Measurements from ENCODE around the gene CTNNB1.

The CTNNB1 gene

DNA sequence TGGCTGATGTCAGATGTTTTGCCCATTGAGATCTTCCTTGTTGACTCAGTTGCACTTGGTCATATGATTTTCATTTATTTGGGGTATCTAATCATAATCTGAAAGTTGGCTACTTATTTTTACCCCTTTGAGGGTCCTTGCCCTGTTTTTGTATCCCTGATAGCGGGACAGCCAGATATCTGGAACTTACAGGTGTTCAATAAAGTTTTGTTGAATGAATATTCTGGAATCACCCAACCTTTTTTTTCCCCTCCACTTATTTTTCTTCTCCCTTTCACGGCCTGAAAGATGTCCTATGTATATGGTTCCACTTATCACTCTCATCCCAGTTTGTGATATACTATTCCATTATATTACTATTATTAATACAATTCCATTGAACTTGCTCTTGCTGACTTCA lies 12.8 kb downstream of the CTNNB1 start:
- no peaks in the 10 kb centered on the region for H3K27me3 ChIP-seq (ENCODE audit: control insufficient read depth, low read length)
- peaks cover 100% of the 10 kb centered on the region for H3K79me2 ChIP-seq (ENCODE audit: control insufficient read depth, low read length)
- no peaks in the 10 kb centered on the region for H3F3A ChIP-seq (ENCODE audit: control insufficient read depth, insufficient read depth)
- H4K20me1 ChIP-seq (ENCODE audit: control insufficient read depth, insufficient read depth, low read depth, low read length): peaks cover 66% of the 10 kb centered on the region
- H3K4me2 ChIP-seq (ENCODE audit: low read length): no peak overlapping the region
- no peak for TF ChIP-seq EZH2phosphoT487 (IDR thresholded peaks at IDR 0.05; ENCODE audit: borderline replicate concordance, low read length)
- TF ChIP-seq, protein P1, sequence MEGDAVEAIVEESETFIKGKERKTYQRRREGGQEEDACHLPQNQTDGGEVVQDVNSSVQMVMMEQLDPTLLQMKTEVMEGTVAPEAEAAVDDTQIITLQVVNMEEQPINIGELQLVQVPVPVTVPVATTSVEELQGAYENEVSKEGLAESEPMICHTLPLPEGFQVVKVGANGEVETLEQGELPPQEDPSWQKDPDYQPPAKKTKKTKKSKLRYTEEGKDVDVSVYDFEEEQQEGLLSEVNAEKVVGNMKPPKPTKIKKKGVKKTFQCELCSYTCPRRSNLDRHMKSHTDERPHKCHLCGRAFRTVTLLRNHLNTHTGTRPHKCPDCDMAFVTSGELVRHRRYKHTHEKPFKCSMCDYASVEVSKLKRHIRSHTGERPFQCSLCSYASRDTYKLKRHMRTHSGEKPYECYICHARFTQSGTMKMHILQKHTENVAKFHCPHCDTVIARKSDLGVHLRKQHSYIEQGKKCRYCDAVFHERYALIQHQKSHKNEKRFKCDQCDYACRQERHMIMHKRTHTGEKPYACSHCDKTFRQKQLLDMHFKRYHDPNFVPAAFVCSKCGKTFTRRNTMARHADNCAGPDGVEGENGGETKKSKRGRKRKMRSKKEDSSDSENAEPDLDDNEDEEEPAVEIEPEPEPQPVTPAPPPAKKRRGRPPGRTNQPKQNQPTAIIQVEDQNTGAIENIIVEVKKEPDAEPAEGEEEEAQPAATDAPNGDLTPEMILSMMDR (IDR thresholded peaks at IDR 0.05; ENCODE audit: low read depth, low read length, poor library complexity, severe bottlenecking): no peak
- H3K27ac ChIP-seq (ENCODE audit: low read depth, low read length): no peak overlapping the region
- no peaks in the 10 kb centered on the region for H3K9me3 ChIP-seq (ENCODE audit: control insufficient read depth, insufficient read depth, low read length)
- H3K9me2 ChIP-seq (replicated peaks; ENCODE audit: control insufficient read depth, low read length): no peaks in the 10 kb centered on the region
- H3K36me3 ChIP-seq (ENCODE audit: control insufficient read depth, low read length): peaks cover 25% of the 10 kb centered on the region
- peaks cover 5% of the 10 kb centered on the region; the same call in 1 of the 2 replicates for H3K4me1 ChIP-seq (ENCODE audit: control insufficient read depth, low read length)
- H3K4me3 ChIP-seq (ENCODE audit: low read length): no peak overlapping the region

DNA sequence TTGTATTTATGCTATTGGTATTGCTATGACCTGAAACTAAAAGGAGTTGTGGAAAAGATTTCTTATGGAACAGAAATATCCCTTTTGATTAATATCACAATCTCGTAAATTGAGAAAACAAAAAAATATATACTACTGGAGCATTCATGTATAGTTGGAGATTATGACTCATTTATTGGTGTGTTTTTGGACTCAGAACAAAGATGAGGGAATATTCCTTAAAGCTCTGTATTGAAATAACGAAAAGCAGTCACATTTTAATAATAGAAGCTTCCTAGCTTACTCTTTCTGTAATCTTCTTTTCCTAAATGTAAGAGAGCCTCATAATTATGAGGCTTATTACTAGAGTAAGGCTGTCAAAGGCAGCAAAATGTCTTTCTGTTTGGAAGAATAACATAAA lies 14.3 kb downstream of the CTNNB1 start:
- H3K79me2 ChIP-seq (ENCODE audit: control insufficient read depth, low read length): peaks cover 100% of the 10 kb centered on the region
- no peaks in the 10 kb centered on the region for H3K9me2 ChIP-seq (replicated peaks; ENCODE audit: control insufficient read depth, low read length)
- H3K4me2 ChIP-seq (ENCODE audit: low read length): no peak overlapping the region
- peaks cover 20% of the 10 kb centered on the region for H3K36me3 ChIP-seq (ENCODE audit: control insufficient read depth, low read length)
- H3K27ac ChIP-seq (ENCODE audit: low read depth, low read length): no peak overlapping the region
- no peaks in the 10 kb centered on the region for H3F3A ChIP-seq (ENCODE audit: control insufficient read depth, insufficient read depth)
- H3K4me1 ChIP-seq (ENCODE audit: control insufficient read depth, low read length): peaks cover 5% of the 10 kb centered on the region; the same call in 1 of the 2 replicates
- no peak overlapping the region for H3K4me3 ChIP-seq (ENCODE audit: low read length)
- H4K20me1 ChIP-seq (ENCODE audit: control insufficient read depth, insufficient read depth, low read depth, low read length): peaks cover 63% of the 10 kb centered on the region
- TF ChIP-seq, protein P1 (IDR thresholded peaks at IDR 0.05; ENCODE audit: low read depth, low read length, poor library complexity, severe bottlenecking): no peak
- no peak for TF ChIP-seq EZH2phosphoT487 (IDR thresholded peaks at IDR 0.05; ENCODE audit: borderline replicate concordance, low read length)
- no peaks in the 10 kb centered on the region for H3K9me3 ChIP-seq (ENCODE audit: control insufficient read depth, insufficient read depth, low read length)
- no peaks in the 10 kb centered on the region for H3K27me3 ChIP-seq (ENCODE audit: control insufficient read depth, low read length)

GRCh38 chr3:41216422-41216821 lies 17.1 kb downstream of the CTNNB1 start:
- Histone ChIP-seq H3K36me3 (ENCODE audit: control insufficient read depth, low read length) (peaks cover 10% of the 10 kb centered on the region), H3K27me3 (ENCODE audit: control insufficient read depth, low read length) (no peaks in the 10 kb centered on the region), H3K9me3 (ENCODE audit: control insufficient read depth, insufficient read depth, low read length) (no peaks in the 10 kb centered on the region), H3K79me2 (ENCODE audit: control insufficient read depth, low read length) (peaks cover 100% of the 10 kb centered on the region), H4K20me1 (ENCODE audit: control insufficient read depth, insufficient read depth, low read depth, low read length) (peaks cover 68% of the 10 kb centered on the region), H3K27ac (ENCODE audit: low read depth, low read length) (no peak overlapping the region), H3K4me3 (ENCODE audit: low read length) (no peak overlapping the region), H3K9me2 (replicated peaks; ENCODE audit: control insufficient read depth, low read length) (no peaks in the 10 kb centered on the region), H3F3A (ENCODE audit: control insufficient read depth, insufficient read depth) (no peaks in the 10 kb centered on the region), H3K4me2 (ENCODE audit: low read length) (no peak overlapping the region), H3K4me1 (ENCODE audit: control insufficient read depth, low read length) (peaks cover 5% of the 10 kb centered on the region; the same call in 1 of the 2 replicates)
- TF ChIP-seq, protein P1 (IDR thresholded peaks at IDR 0.05; ENCODE audit: low read depth, low read length, poor library complexity, severe bottlenecking): no peak
- no peak for TF ChIP-seq EZH2phosphoT487 (IDR thresholded peaks at IDR 0.05; ENCODE audit: borderline replicate concordance, low read length)
